NCI-H187 treated with DMSO at 0.1 percent for 48 hours (cell line): ENCODE data around the gene DAPK2.

Experiments
- DNase-seq: peaks from one replicate; lab custom pipeline; 2025; lab: John Stamatoyannopoulos, UW

DAPK2 gene

DNA sequence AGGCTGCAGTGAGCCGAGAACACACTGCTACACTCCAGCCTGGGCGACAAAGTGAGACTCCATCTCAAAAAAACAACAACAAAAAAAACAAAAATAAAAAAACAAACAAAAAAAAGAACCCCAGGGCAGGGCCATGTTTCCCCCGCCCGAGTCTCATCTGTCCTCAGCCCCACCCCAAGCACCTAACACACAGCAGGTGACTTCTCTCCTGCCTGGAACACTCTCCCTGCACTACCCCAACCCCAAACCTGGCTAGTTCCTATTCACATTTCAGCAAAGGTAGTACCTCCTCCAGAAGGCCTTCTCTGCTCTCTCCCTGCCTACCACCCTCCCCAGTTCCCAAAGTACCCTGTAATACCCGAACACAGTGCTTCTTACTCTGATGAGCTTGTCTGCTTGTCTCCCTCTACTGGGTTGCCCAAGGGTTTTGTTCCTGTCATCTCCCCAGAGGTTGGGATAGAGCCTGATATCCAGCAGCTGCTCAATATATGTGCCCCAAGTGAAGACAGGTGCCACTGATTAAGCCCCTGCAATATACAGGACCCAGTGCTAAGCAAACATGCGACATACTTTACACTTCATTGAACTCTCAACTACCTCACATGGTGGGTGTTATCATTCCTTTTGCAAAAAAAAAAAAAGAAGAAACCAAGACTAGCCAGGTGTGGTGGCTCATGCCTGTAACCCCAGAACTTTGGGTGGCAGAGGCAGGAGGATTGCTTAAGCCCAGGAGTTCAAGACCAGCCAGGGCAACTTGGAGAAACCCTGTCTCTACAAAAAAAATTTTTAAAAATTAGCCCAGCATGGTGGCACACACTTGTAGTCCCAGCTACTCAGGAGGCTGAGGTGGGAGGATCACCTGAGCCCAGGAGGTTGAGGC is 103.6 kb downstream of the DAPK2 start:
- no peak for DNase-seq

DNA sequence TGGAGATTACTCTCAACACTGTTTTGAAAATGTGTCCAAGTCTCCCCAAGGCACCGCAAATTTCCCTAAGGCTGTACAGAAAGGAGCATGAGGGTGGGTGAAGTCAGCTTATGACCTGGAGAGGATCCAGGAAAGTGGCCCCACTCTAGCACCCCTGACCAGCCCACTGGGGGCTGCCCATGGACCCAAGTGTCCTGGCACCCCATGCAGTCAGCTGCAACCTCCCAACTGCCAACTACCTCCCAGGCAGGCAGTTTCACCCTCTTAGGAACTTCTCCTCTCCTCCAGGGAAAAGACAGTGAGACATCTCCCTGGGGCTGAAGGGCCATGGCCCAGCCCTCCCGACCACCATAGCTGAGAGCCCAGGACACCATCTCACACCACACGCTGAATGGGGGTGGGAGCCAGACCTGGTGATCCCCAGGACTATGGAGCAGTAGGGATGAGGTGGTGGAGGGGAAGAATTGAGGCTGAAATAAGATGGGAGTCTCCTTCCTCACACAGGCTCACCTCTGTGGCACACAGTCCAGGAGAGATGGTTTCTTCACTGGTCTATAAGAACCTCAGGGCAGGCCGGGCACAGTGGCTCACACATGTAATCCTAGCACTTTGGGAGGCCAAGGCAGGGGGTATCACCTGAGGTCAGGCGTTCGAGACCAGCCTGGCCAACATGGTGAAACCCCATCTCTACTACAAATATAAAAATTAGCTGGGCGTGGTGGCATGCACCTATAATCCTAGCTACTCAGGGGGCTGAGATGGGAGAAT is 104.4 kb downstream of the DAPK2 start:
- DNase-seq: no peak

DNA sequence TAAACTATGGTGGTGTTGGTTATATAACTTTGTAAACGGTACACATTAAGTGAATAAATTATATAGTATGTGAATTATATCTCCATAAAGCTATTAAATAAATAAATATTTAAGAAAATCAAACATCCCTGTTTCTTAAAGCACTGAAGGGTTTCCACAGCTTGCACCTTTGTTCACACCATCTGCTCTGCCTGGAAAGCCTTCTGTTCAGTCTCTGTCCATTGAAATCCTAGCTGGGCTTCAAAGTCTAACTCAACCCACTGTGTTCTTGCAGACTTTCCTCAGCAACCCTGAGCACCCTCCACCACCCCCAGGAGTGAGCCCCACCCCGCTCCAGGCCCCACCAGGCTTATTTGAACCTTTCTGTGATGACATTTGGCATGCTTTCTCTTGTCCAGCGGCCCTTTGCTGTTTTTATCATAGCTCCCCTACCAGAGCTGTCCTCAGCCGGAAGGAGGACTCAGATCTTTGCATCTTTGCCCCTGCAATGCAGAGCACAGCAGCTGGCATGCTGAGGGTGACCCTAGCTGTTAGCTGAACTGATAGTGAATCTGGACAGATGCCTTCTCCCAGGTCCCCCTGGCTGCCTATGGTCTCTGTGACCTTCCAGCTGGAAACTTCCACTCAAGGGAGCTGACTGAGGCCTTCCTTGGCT is 105.2 kb downstream of the DAPK2 start:
- no peak for DNase-seq

DNA sequence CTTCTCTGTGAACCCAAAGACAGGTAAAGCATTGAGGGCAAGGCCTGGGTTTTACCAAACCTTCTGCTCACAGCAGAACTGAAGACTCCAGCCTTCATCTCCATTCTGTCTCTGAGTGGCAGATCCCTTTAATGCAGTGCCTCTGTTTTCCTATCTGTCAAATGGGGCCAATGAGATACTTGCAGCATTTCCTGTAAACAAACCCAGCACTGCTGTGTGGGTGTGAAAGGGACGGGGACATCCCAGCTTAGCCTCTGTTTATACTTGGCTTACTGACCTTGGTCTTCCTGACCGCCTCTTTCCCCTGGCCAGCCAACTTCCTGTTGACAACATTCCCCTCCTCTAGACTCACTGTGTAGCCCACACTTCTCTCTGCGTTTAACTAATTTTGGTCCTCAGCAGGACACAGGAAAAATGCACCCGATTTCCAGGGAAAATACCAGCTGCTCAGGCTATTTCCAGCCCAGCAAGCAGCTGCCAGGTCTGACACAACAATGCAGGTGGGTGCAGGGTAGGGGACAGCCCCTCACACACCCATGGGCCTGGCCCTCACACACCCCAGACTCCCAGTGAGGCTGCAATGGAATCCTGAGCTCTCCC is 106.7 kb downstream of the DAPK2 start:
- DNase-seq: no peak

DNA sequence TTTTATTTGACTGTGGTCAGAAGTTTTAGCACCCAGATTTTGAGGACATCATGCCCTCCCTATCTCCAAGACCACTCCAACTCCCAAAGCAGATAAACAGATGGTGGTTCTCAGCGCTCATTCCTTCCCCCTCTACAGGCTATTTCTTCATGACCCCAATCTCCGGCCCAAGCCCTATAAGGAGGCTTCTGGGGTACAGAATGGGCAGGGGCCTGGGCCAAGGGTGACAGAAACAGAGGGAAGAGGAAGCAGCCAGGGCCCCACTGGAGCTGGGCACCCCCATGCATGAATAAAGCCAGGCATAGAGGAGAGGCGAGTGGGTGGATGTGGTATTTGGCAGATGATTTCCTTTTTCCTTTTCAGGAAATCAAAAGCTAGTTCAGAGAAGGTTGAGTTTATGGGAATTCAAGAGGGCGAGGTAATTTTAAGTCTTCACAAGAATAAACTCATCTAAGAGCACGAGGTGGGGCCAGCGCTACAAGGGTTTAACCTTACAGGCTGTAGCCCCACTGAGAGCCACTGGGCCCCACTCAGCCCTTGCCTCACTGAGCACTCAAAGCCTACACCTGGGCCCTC is 107.7 kb downstream of the DAPK2 start:
- no peak for DNase-seq

DNA sequence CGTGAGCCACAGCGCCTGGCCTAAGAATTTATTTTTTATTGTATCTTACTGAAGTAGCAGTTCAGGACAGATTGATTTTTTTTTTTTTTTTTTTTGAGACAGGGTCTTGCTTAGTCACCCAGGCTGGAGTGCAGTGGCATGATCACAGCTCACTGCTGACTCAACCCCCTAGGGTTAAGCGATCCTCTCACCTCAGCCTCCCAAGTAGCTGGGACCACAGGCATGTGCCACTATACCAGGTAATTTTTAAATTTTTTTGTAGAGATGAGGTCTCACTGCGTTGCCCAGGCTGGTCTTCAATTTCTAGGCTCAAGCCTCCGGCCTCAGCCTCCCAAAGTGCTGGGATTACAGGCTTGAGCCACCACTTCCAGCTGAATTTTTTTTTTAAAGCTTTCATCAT is 112.8 kb downstream of the DAPK2 start:
- no peak for DNase-seq

DNA sequence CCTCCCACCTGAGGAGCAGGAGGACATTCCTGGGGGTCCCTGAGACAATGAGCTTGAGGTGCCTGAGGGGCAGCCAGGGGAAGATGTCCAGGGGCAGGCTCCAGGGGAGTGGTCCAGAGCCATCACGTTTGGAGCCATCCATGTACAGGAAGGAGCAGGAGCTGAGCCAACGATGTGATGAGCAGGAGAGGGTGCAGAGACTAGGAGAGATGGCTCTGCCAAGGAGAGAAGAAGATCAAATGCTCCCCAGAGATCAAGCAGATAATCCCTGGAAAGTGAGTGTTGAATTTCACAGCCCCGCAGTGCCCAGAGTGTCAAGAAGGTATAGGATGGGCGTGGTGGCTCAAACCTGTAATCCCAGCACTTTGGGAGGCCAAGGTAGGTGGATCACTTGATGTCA is 114.7 kb downstream of the DAPK2 start:
- DNase-seq: no peak

DNA sequence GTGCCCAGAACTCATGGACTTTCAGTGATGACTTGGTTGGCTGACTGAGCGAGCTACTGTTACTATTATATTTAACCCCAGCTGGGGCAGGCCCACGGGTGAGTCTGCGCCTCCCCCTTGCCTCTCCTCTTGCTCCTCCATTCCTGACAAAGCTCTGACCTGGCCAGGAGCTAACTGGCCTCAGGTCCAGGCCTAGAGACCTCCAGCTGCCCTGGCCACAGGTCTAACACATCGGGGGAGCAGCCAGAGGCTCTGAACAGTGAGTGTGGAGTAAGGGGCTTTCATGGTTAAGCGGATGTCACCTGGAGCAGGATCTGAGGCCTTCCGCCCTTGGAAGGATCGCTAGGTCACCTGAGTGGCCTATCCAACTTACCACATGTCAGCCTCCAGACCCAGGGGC is 116.3 kb downstream of the DAPK2 start:
- DNase-seq: no peak

DNA sequence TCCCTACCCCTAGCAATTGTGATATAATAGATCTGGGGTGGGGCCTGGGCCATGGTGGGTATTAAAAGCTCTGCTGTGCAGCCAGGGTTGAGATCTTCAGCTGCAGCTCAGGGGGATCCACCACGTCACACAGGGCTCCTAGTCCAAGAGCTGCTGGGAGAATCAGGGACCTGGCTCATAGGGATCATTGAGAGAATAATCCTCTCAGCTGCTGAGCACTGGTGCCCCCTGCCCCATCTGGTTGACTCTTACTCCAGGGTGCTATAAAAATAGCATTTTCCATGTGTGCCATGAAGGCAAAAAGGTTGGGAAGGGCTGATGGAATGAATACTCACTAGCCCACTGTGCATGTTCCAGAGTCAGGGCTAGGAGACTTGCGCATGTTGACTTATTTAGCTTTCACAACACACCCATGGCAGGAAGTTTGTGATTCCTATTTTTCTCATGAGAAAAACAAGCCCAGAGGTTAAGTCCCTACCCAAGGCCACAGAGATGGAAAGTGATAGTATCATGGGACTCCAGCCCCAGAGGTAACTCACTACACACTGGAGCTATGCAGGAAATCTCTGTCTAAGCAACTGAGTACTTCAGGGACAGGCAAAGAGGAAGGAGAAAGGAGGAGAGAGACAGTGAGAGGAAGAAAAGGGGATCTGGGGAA is 118.0 kb downstream of the DAPK2 start:
- no peak for DNase-seq

DNA sequence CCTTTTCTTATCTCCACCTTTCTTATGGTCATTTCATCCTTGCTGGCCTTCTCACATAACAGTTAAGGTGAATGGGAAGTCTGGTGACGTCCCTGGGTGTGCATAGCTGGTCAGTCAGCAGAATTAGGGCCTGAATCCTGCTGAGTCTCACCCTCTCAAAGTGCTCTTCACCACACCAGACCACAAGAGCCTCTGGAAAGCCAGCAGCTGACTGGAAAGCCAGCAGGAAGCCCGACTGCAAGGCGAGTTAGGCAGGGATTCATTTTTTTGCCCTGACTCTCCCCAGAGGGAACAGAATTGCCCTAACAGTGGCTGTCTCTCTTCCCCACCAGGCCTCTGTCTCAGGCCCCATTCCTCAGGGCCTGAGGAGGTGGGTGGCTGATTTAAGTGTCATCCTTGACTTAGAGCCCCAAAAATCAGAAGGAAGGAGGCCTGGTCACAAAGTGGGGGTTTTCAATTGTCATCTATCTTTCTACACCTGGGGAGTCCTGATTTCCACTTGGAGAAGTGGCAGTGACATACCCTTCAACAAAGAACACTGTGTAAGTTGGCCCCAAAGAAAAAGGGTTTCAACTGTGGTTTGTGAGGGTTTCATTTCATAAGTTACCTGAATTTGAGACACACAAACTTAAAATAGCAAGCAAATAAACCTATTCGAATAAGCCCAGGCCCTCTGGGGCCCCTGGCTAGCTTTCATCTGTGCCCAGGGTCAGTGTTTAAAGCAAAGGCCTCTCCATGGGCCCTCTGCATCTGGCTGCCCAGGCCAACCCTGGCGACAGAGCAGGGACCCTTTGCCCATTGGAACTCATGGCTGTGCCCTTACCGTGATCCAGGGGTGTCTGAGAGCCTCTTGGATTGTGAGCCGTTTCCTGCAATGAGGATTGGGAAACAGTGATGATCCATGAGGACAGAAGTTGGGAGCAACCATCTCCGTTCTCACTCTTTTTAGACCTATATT is 122.0 kb downstream of the DAPK2 start:
- DNase-seq: no peak

DNA sequence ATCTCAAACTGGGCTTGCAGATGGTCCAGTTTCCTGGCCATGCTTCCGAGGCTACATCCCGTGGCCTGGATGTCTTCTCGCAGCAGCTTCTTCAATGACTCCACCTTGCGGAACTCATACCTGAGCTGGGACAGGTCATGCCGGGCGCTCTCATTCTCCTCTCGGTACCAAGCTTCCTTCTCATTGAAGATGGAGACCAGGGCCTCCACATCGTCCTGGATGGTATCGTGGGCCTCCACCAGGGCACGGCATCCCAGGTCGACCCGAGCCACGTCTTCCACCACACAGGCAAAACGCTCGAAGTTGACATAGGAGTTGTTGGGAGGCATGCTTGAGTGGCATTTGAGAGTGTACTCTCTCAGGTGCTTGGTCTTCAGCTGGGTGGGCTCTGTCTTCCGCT is 123.4 kb downstream of the DAPK2 start:
- DNase-seq: no peak

DNA sequence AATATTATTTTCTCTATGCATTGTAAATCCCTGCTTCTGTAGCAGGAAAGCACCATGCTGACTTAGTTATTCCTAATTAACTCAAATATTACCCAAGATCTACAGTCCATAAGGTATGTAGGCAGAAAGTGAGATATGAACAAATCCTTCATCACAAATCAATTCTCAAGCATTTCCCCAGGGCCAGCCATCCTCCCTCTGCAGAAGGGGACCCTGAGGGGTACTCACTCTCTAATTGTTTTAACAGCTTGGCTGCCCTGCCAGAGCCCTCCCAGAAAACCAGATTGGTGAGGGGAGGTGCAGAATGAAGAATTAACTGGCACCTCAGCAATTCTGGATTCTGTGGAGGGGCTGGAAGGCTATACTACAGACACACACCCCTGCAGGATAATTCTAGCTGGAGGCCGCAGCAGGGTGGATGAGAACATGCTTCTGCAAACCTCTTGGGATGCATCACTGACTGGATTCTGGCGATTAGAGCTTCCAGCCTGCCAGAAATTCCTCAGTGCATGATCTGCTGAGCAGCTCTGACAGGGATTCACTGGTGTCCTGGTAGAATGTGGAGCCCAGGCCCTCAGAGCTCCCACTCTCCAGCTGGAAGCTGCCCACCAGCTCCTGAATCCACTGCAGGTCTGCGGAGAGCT is 123.9 kb downstream of the DAPK2 start:
- DNase-seq: no peak

DNA sequence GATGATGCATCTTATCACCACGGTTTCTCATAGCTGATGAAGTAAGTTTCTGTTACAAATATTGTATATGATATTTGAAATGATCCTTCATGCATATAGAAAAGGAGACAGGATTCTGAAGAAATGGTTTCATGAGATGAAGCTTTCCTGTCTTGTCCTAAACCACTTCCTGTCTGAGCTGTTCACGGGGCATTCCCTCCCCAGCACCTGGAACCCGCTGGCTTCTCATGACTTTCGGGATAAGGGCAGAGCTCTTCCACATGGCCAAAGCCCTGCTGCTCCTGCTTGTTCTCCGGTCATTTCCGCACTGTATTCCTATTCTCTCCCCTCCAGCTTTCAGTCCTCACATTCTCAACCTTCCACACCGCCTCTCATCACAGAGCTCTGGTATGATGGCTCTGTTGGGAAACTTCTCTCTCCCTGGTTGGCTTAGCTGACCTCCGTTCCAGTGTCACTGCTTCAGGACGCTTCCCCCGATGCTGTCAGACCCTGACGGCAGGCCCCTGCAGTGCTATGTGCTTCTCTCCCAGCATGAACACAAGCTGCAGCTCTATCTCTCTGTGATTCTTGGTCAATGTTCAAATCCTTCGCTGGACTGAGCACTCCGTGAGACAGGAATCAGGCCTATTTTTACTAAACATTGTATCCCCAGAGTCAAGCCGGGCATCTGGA is 125.6 kb downstream of the DAPK2 start:
- DNase-seq: no peak

DNA sequence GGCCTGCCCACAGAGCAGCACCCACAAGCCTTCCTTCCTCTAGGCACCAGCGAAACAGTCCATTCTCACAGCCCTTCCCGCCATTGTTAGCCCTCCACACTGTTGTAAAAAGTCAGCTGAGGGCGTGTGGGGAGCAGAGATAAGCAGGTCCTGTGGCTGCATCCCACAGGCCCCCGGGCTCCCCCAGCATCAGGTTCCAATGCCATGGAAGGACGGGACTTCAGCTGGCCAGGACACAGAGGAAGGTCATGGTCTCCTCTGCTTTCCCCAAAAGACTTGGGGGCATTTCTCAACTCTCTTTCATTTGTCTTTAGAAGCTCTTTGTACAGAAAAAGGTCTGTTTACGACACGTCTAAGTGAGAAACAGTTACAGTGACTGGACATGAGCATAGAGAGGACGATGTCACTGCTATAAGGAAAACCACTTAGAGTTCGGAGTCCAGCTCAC is 127.4 kb downstream of the DAPK2 start:
- DNase-seq: no peak

DNA sequence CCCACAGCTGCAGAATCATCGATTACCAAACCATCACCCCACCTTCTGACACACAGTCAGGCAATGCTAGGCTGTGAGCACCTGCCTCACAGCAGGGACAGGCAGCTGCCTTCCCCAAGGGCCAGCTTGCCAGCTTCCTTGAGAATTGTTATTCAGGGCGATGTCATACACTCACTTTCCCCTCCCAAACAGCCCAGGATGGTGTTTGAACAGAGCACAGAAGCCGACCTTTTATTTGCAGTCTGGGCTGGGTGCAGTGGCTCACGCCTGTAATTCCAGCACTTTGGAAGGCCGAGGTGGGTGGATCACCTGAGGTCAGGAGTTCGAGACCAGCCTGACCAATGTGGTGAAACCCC is 128.0 kb downstream of the DAPK2 start:
- no peak for DNase-seq

DNA sequence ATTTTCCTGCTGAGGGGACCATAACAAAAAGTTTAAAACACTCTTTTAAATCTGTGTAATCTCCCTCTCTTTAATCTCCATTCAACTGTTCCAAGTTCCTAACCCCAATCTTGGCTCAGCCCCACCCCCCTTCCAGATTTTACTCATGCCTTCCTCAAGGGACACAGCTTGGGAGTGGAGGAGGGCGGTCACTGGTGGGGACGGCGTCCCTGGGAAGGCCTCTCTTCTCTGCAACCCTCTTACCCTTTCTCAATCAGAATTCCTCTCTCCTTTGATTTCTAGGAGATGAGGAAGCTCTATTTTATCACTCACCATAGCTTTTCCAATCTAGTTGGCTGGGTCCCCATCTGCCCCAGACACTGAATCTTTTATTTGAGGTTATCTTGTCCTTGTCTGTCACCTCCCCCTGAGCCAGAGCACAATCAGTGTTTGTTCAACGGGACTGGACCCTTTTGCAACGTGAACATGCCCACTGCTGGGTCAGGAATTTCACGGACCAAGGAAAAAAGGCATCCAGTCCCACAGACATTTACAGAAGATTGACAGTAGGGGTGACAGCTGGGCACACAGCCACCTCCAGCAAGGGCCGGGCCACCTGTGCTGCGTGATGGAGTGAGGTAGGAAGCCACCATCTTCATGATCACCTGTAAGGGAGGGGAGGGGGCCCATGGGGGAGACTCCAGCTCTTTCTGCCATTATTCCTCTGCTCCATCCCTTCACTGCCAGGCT is 128.5 kb downstream of the DAPK2 start:
- DNase-seq: no peak

DNA sequence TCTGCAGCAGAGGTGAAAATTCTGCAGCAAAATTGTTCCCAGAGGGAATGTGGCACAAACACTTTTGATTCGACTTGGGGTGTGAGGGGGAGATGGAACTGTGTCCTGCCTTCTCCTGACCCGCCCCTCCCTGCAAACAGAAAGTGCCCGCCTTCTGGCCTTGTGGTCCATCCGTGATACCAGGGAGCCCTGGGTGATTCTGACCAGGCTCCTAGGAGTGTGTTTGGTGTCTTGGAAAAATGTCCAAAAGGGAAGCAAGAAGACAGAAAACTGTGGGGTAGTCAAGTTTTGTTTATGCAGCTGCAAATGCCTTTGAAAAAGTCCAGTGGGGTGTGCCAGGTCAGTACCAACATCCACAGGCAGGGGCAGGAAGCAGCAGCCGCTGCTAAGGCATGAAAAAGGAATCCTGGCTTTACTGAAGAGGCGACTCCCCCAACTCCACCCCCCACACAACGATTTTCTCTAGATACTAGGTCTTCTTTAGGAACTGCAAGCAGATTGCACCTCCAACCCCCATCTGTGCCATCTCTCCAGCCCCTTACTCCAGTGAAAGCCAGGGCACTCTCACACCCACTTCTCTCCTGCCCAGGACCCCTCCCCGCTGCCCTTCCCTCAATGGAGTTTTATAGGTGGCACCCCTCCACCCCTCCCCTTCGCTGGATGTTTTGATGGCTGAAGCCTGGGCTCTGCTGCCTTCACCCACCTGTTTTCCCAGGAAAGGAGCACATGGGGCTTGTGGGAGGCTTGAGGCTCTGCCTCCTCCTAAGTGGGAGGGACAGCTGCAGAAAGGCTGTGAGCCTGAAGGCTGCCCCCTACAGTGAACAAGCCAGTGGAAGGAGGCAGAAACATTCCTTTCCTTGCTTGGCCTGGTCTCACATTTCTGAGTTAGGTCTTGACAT is 130.2 kb downstream of the DAPK2 start:
- DNase-seq: no peak
